ENCODE data around the gene PTPRE.

GRCh38 chr10:127948791-127949190 lies 41.9 kb downstream of the PTPRE start:
- TF ChIP-seq POLR2A (IDR thresholded peaks at IDR 0.05; ENCODE audit: low read depth, low read length) = no peak
- no peak for TF ChIP-seq TAF1 (IDR thresholded peaks at IDR 0.05; ENCODE audit: low read depth, low read length)
- no peak for TF ChIP-seq POLR2AphosphoS5 (IDR thresholded peaks at IDR 0.05; ENCODE audit: low read depth, low read length)
- no peak for TF ChIP-seq PAX5 (IDR thresholded peaks at IDR 0.05; ENCODE audit: insufficient read depth, low read length, severe bottlenecking)
- TF ChIP-seq SPI1 (IDR thresholded peaks at IDR 0.05; ENCODE audit: low read depth, low read length) = no peak
- no peak for TF ChIP-seq POU2F2 (IDR thresholded peaks at IDR 0.05; ENCODE audit: low read depth, low read length)
